Transverse colon (tissue), 4 donors: Measurements from ENCODE around the gene AOX1.

Experiments used
- CTCF ChIP-seq, 5 experiments: fragments of 200-600 bp in 3 of 5; fragments of 450-650 bp in 2 of 5; sonication (generic) in 3 of 5; IDR thresholded peaks; 1 replicate in 2 of 5; 2 replicates in 3 of 5; pipeline ENCODE4 v1.5.1; 2016 to 2017; ENCODE audit warnings: antibody characterized with exemption in 5 of 5, inconsistent platforms in 3 of 5, mild to moderate bottlenecking in 2 of 5, moderate library complexity in 1 of 5
- EP300 ChIP-seq: sonication (generic); formaldehyde crosslinking; IDR thresholded peaks from one replicate; pipeline ENCODE4 v1.6.1; 2017; ENCODE audit warnings: antibody characterized with exemption, low read depth
- POLR2A ChIP-seq: fragments of 450-650 bp; IDR thresholded peaks from one replicate; pipeline ENCODE4 v1.6.1; 2016; ENCODE audit warnings: antibody characterized with exemption, mild to moderate bottlenecking, moderate library complexity
- POLR2AphosphoS5 ChIP-seq, 3 donors: sonication (generic); formaldehyde crosslinking; IDR thresholded peaks; one replicate each; pipeline ENCODE4 v1.6.1; 2016; ENCODE audit warnings: antibody characterized with exemption in 3 of 3

GRCh38 chr2:200700856-200701255, 115.0 kb downstream of the AOX1 start:
- TF ChIP-seq CTCF (IDR thresholded peaks at IDR 0.05), result no peak
- no peak for TF ChIP-seq POLR2AphosphoS5 (IDR thresholded peaks at IDR 0.05)
- no peak for TF ChIP-seq POLR2A
- TF ChIP-seq EP300, result no peak
